ENCODE measurements around the gene FAS. TPM values are rescaled to one million over a fixed set of nuclear protein-coding genes. Genes with fewer than 3 reads are reported as not detected.

The FAS gene
- total and polyA plus RNA-seq, 3 donors from 2014 or later: 9.3 to 16.2 (median 10.7) TPM

DNA sequence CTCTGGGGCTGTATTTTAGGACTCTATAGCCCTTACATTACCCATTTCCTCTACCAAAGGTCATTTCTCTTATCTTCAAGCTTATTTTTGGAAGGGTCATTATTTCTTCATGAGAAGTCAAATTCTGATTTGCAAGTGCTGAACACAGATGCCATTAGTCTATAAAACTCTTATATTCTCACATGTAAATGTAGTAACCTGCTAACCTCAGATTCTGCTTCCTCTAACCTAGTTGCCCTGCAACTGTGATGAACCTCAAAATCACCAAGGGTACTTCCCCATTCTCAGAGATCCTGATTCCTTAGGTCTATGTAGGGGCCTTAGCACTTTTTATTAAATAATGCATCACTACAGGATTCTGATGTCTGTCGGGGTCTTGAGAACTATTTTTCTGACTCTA lies 6.3 kb downstream of the FAS start:
- Histone ChIP-seq H3K9me3 (no peaks in the 10 kb centered on the region), H3K36me3 (ENCODE audit: low read depth, missing control alignments) (no peaks in the 10 kb centered on the region), H3K4me1 (peaks cover 12% of the 10 kb centered on the region), H3K4me3 (no peak overlapping the region), H3K27ac (peak overlapping the region; percentile 60 to 95), H3K27me3 (no peaks in the 10 kb centered on the region)
- no peak for TF ChIP-seq POLR2A (IDR thresholded peaks at IDR 0.05)
- TF ChIP-seq, protein P1, sequence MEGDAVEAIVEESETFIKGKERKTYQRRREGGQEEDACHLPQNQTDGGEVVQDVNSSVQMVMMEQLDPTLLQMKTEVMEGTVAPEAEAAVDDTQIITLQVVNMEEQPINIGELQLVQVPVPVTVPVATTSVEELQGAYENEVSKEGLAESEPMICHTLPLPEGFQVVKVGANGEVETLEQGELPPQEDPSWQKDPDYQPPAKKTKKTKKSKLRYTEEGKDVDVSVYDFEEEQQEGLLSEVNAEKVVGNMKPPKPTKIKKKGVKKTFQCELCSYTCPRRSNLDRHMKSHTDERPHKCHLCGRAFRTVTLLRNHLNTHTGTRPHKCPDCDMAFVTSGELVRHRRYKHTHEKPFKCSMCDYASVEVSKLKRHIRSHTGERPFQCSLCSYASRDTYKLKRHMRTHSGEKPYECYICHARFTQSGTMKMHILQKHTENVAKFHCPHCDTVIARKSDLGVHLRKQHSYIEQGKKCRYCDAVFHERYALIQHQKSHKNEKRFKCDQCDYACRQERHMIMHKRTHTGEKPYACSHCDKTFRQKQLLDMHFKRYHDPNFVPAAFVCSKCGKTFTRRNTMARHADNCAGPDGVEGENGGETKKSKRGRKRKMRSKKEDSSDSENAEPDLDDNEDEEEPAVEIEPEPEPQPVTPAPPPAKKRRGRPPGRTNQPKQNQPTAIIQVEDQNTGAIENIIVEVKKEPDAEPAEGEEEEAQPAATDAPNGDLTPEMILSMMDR (IDR thresholded peaks at IDR 0.05): no peak
- intact Hi-C loops (cut with DNase I; ENCODE audit: low total_unique reads): no loop called here
- DNase-seq: no peak
- WGBS, 2 donors: 90 to 93% methylated on average over 1 of the region's 1 CpG

DNA sequence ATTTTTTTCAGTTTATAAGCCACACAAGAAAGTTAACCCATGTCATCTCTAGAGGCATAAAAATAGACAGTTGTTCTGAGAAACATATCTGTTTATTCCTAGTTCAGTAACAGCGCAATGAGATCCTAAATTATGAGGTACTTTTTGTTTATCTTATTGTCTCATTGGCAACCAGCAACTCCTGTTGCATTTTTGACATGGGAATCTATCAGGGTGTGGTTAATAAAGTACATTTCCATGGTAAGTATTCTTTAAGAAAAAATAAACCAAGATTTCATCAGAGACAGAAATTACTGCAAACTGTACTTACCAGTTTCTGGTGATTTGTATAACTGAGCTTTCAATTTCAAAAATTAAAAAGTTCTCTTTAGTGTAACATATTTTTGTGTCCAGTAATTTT lies 9.0 kb downstream of the FAS start:
- DNase-seq: no peak
- no peak for TF ChIP-seq POLR2A (IDR thresholded peaks at IDR 0.05)
- TF ChIP-seq, protein P1 (IDR thresholded peaks at IDR 0.05): no peak
- WGBS, 2 donors: 42 to 47% methylated on average over 1 of the region's 1 CpG
- Histone ChIP-seq H3K4me1 (peaks cover 18% of the 10 kb centered on the region), H3K9me3 (no peaks in the 10 kb centered on the region), H3K27ac (peak overlapping the region; percentile 48 to 81), H3K4me3 (peak overlapping the region; percentile 3 to 6), H3K27me3 (no peaks in the 10 kb centered on the region), H3K36me3 (ENCODE audit: low read depth, missing control alignments) (no peaks in the 10 kb centered on the region)
- intact Hi-C loops (cut with DNase I; ENCODE audit: low total_unique reads): no loop called here

DNA sequence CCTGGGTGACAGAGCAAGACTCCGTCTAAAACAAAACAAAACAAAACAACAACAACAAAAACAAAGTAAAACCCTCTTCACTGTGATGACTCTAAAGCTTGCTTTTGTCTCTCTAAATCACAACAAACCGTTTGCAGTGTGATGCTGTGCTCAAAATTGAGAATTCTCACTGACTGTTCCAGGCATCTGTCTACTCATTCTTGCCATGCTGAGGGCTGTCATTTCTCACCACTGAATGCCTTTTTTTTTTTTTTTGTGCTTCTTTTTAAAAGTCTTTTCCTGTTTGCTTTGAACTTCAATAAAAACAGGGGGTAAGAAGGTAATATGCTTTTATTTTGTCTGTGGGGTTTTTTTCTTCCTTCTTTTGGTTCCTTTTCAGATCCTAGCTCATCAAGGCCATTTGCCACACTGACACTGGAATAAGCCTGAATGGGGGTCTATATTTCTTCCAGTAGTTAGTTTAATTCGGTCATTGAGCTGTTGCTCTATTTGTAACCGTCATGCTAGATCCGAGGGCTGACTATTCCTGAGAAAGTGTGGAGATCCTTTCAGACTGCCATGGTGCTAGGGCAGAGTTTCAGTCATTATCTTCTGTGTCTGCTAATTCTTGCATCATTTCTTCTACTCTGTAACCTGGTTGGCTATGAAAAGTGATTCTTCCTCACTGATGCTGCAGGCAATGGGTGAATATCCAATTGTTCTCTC lies 10.6 kb downstream of the FAS start:
- Histone ChIP-seq H3K36me3 (ENCODE audit: low read depth, missing control alignments) (no peaks in the 10 kb centered on the region), H3K9me3 (no peaks in the 10 kb centered on the region), H3K27me3 (no peaks in the 10 kb centered on the region), H3K4me1 (peaks cover 14% of the 10 kb centered on the region), H3K27ac (peak overlapping the region; percentile 19 to 81), H3K4me3 (no peak overlapping the region)
- intact Hi-C loops (cut with DNase I; ENCODE audit: low total_unique reads): no loop called here
- 52 to 53% methylated on average over 5 of the region's 5 CpGs for WGBS, 2 donors
- TF ChIP-seq POLR2A (IDR thresholded peaks at IDR 0.05): no peak
- TF ChIP-seq, protein P1 (IDR thresholded peaks at IDR 0.05): no peak
- no peak for DNase-seq

DNA sequence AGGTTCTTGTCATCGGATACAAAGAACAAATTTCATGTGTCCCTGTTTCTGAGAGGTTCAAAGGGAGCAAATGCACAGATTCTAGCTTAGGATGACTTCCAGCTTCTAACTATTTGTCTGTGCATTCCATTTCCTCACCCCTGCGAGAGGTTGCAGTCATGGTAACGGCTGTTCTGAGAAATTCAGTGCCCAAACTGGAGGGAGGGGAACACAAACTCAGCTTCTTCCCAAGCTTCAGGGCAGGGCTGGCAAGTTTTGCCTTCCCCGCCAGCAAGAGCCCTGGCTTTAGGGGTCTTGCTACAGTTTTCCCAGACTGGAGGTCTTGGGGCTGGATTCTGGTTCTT lies 11.1 kb downstream of the FAS start:
- Histone ChIP-seq H3K4me3 (no peak overlapping the region), H3K4me1 (peaks cover 13% of the 10 kb centered on the region), H3K27ac (peak overlapping the region; percentile 3 to 81), H3K36me3 (ENCODE audit: low read depth, missing control alignments) (no peaks in the 10 kb centered on the region), H3K27me3 (no peaks in the 10 kb centered on the region), H3K9me3 (no peaks in the 10 kb centered on the region)
- intact Hi-C loops (cut with DNase I; ENCODE audit: low total_unique reads): no loop called here
- DNase-seq: no peak
- WGBS, 2 donors: 47 to 49% methylated on average over 4 of the region's 4 CpGs
- no peak for TF ChIP-seq POLR2A (IDR thresholded peaks at IDR 0.05)
- TF ChIP-seq, protein P1 (IDR thresholded peaks at IDR 0.05): no peak
